HepG2 (cell line): Measurements from ENCODE around the gene KANTR. TPM values are rescaled to one million over a fixed set of nuclear protein-coding genes. Genes with fewer than 3 reads are reported as not detected.

Experiments
- CBX1 ChIP-seq: IDR thresholded peaks from one replicate; pipeline ENCODE4 v1.6.1; 2016; ENCODE audit warnings: antibody characterized with exemption, low read depth
- CREB3 ChIP-seq: sonication (generic); formaldehyde crosslinking; IDR thresholded peaks from 2 replicates; pipeline ENCODE4 v1.5.0; 2020; ENCODE audit warnings: missing genetic modification reagents
- KLF13 ChIP-seq: sonication (generic); formaldehyde crosslinking; IDR thresholded peaks from 2 replicates; pipeline ENCODE4 v1.4.0; 2020; ENCODE audit warnings: mild to moderate bottlenecking, missing genetic modification reagents
- PAF1 ChIP-seq: IDR thresholded peaks from 2 replicates; pipeline ENCODE4 v1.6.1; 2016; ENCODE audit warnings: missing genetic modification reagents, missing compliant biosample characterization
- PATZ1 ChIP-seq: sonication (generic); formaldehyde crosslinking; IDR thresholded peaks from 2 replicates; pipeline ENCODE4 v1.4.0; 2020; ENCODE audit warnings: missing genetic modification reagents
- POGK ChIP-seq: sonication (generic); formaldehyde crosslinking; conservative IDR thresholded peaks from 2 replicates; pipeline ENCODE4 v1.8.0; 2022; ENCODE audit warnings: mild to moderate bottlenecking, moderate library complexity, missing genetic modification reagents
- SRF ChIP-seq: IDR thresholded peaks from 2 replicates; pipeline ENCODE4 v1.6.1; 2011; ENCODE audit warnings: mild to moderate bottlenecking, low read depth, low read length, moderate library complexity
- TEAD3 ChIP-seq: optimal IDR thresholded peaks from 2 replicates; pipeline ENCODE3; 2016; ENCODE audit warnings: borderline replicate concordance
- USF2 ChIP-seq, 2 experiments: sonication (generic) in 1 of 2; formaldehyde crosslinking in 1 of 2; IDR thresholded peaks; 2 replicates each; pipeline versions ENCODE4 v1.5.1 to v1.6.1; 2011 to 2020; ENCODE audit warnings: borderline replicate concordance in 1 of 2, low read depth in 1 of 2, low read length in 1 of 2, mild to moderate bottlenecking in 1 of 2, missing genetic modification reagents in 1 of 2, moderate library complexity in 1 of 2
- ZNF354B ChIP-seq: sonication (generic); formaldehyde crosslinking; IDR thresholded peaks from 2 replicates; pipeline ENCODE4 v1.8.0; 2022; ENCODE audit warnings: mild to moderate bottlenecking, missing genetic modification reagents
- ZNF367 ChIP-seq: sonication (generic); formaldehyde crosslinking; IDR thresholded peaks from 2 replicates; pipeline ENCODE4 v1.4.0; 2020; ENCODE audit warnings: missing genetic modification reagents, borderline replicate concordance
- ZNF550 ChIP-seq: sonication (generic); formaldehyde crosslinking; IDR thresholded peaks from 2 replicates; pipeline ENCODE4 v1.4.0; 2020; ENCODE audit warnings: mild to moderate bottlenecking, missing genetic modification reagents, borderline replicate concordance
- ZNF556 ChIP-seq: sonication (generic); formaldehyde crosslinking; IDR thresholded peaks from 2 replicates; pipeline ENCODE4 v1.4.0; 2020; ENCODE audit warnings: mild to moderate bottlenecking, missing genetic modification reagents, borderline replicate concordance
- ZNF784 ChIP-seq: sonication (generic); formaldehyde crosslinking; IDR thresholded peaks from 2 replicates; pipeline ENCODE4 v1.5.1; 2020; ENCODE audit warnings: missing genetic modification reagents, mild to moderate bottlenecking, borderline replicate concordance
- polyA plus RNA-seq, 8 experiments: library from polyadenylated mRNA; depleted of rRNA in 3 of 8; stranded (reverse) in 7 of 8; unstranded in 1 of 8; fragments of >200 nt; fragmentation: Illumina TruSeq in 4 of 8; extraction: Trizol in 4 of 8; gene quantifications; 2 replicates each; pipeline versions ENCODE4 v1.2.1 to v1.2.3, GENCODE V29; 2011 to 2016; ENCODE audit warnings: low read depth in 4 of 8, missing spikeins in 1 of 8, mixed read lengths in 1 of 8; ENCODE audit not compliant: insufficient read depth in 1 of 8
- total RNA-seq, 5 experiments: library from RNA; depleted of rRNA; stranded (reverse); fragments of >200 nt; fragmentation: Illumina TruSeq; extraction: Trizol; gene quantifications; 2 replicates each; pipeline ENCODE4 v1.2.3, GENCODE V29; 2016; ENCODE audit warnings: low read depth in 1 of 5

KANTR gene
- total and polyA plus RNA-seq, 2 of the 13 experiments (the other 11 are each of a cell fraction or from before 2014, with no cell fraction given), result 4.4 to 9.0 TPM

GRCh38 chrX:53081925-53082772, 11.8 kb upstream of the KANTR start, which contains the start of gene TSPYL2 (continued):
- no peak for TF ChIP-seq PATZ1
- TF ChIP-seq ZNF354B (CRISPR knock-in tag), result no peak
- TF ChIP-seq ZNF367 (CRISPR knock-in tag), result no peak
- no peak for TF ChIP-seq SRF
- TF ChIP-seq ZNF556 (CRISPR knock-in tag), result no peak
- no peak for TF ChIP-seq USF2 (IDR thresholded peaks at IDR 0.05; ENCODE audit: low read depth, low read length)
- TF ChIP-seq USF2 (CRISPR knock-in tag; IDR thresholded peaks at IDR 0.05; ENCODE audit: borderline replicate concordance), result no peak
- no peak for TF ChIP-seq ZNF784 (CRISPR knock-in tag)
- TF ChIP-seq POGK (CRISPR knock-in tag), result no peak
- no peak for TF ChIP-seq PAF1 (CRISPR knock-in tag)
- no peak for TF ChIP-seq KLF13 (CRISPR knock-in tag)
- TF ChIP-seq TEAD3 (CRISPR knock-in tag), result no peak
- TF ChIP-seq CREB3 (CRISPR knock-in tag), result no peak
- no peak for TF ChIP-seq ZNF550 (CRISPR knock-in tag)
- no peak for TF ChIP-seq CBX1
